Hematopoietic multipotent progenitor cell treated with erythropoietin and hydrocortisone succinate and interleukin-3 and kit ligand, for 6 days (in vitro differentiated cells): ENCODE results near the gene RAB13.

Source experiments
- DNase-seq: peaks from one replicate; pipeline ENCODE4 v3.0.0-alpha.2; 2015

The RAB13 gene

DNA sequence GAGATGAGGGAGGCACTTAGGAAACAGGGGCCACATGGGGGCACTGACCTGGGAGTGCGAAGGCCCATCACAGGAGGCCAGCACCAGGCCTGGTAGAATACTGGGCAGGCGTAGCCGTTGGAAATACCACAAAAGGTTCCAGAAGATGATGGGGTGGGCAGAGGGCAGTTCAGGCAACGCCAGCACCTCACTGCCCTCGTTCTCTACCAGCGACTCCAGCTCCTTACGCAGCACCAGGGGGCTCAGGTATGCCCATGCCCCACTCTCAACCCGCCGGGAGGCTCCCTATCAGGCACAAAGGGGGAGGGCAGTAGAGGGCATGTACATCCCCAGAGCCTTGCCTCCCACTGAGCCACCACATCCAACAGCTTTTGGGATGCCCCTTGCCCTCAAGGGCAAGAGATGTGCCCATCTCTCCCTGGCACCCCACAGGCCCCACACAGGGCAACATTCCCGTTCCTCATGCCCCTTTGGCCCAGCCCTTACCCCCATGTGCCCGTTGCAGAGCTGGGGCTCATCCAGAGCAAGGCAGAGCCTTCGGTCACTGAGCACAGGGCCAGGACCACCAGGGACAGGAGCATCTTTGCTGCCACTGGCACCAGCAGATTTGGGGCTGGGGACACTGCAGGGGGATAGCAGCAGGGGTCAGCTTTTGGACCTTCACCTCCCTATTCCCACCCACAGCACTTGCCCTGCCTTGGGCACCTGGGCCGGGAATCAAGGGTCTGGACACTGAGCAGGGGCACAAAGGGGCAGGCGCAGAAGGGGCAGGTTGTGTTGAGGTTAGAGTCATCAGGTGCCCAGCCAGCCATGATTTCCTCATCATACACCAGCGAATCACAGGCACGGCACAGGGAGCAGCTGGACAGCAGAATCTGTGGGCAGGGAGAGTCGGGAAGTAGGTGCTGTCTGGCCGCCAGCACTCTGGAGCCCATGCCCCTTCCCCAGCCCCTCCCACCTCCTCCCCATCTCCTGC lies 53.7 kb downstream of the RAB13 start:
- no peak for DNase-seq
